Upper lobe of left lung (tissue), 6 donors: ENCODE measurements around the gene C9orf50. TPM values are rescaled to one million over a fixed set of nuclear protein-coding genes. Genes with fewer than 3 reads are reported as not detected.
"Not testable (repeated sequence)": the region's sequence is repeated elsewhere in the genome, so short reads cannot be mapped to it uniquely, and the experiment has no call there.

ENCODE experiments used
- ATAC-seq, 2 donors: fragments of 200-7000 bp; cut with Tn5 transposase; one replicate each; pipeline ENCODE4 v1.9.1; 2022; ENCODE audit warnings: mild to moderate bottlenecking in 2 of 2, moderate library complexity in 2 of 2; ENCODE audit not compliant: low FRiP score in 2 of 2
- DNase-seq, 2 donors: peaks; one replicate each; pipeline ENCODE4 v3.0.0-alpha.2; 2019 to 2020
- H3K27ac ChIP-seq, 4 donors: fragments of 200-600 bp; sonication (generic); one replicate each; pipeline ENCODE4 v1.5.1; 2016 to 2019
- H3K27me3 ChIP-seq, 4 donors: fragments of 200-600 bp; sonication (generic); one replicate each; pipeline ENCODE4 v1.5.1; 2017 to 2019
- H3K36me3 ChIP-seq, 4 donors: fragments of 200-600 bp; sonication (generic); one replicate each; pipeline ENCODE4 v1.5.1; 2016 to 2019
- H3K4me1 ChIP-seq, 4 donors: fragments of 200-600 bp; sonication (generic); one replicate each; pipeline ENCODE4 v1.5.1; 2018 to 2019
- H3K4me3 ChIP-seq, 4 donors: fragments of 200-600 bp; sonication (generic); one replicate each; pipeline ENCODE4 v1.5.1; 2017 to 2019; ENCODE audit warnings: mild to moderate bottlenecking in 2 of 4, moderate library complexity in 1 of 4
- H3K9me3 ChIP-seq, 4 donors: fragments of 200-600 bp; sonication (generic); one replicate each; pipeline ENCODE4 v1.5.1; 2018 to 2019
- CTCF ChIP-seq, 6 experiments: fragments of 450-650 bp in 4 of 6; fragments of 200-600 bp in 2 of 6; sonication (generic) in 2 of 6; IDR thresholded peaks; one replicate each; pipeline ENCODE4 v1.5.1; 2016 to 2019; ENCODE audit warnings: antibody characterized with exemption in 6 of 6
- EP300 ChIP-seq, 4 donors: sonication (generic); formaldehyde crosslinking; IDR thresholded peaks; one replicate each; pipeline ENCODE4 v1.5.1; 2017; ENCODE audit warnings: antibody characterized with exemption in 4 of 4, control low read depth in 2 of 4
- POLR2A ChIP-seq, 4 donors: fragments of 450-650 bp; IDR thresholded peaks; one replicate each; pipeline ENCODE4 v1.5.1; 2016 to 2017; ENCODE audit warnings: antibody characterized with exemption in 4 of 4, mild to moderate bottlenecking in 2 of 4
- POLR2AphosphoS5 ChIP-seq, 2 donors: sonication (generic); formaldehyde crosslinking; IDR thresholded peaks; one replicate each; pipeline ENCODE4 v1.5.1; 2017; ENCODE audit warnings: antibody characterized with exemption in 2 of 2
- WGBS, 2 donors: methylation state at CpG; one replicate each; pipeline ENCODE4 v1.1.5; 2017 to 2018; 5-methylcytosine and 5-hydroxymethylcytosine counted together
- total RNA-seq, 6 donors: library from RNA; depleted of rRNA in 4 of 6; stranded (reverse); fragments of >200 nt in 4 of 6; gene quantifications; one replicate each; pipeline versions ENCODE4 v1.1.0 to v1.2.1, GENCODE V29; 2016 to 2021
- donor health status: DM: no; HTN: no; CAD: no; lungs with moderate emphysema.
- donor health status: DM: no; HTN: yes; CAD: no; lungs with severe emphysema.

C9orf50 gene
- total RNA-seq, 6 donors from 2014 or later: not detected

GRCh38 chr9:129664746-129665388 is 44.0 kb upstream of the C9orf50 start:
- TF ChIP-seq POLR2AphosphoS5 (IDR thresholded peaks at IDR 0.05) (no peak), POLR2A (IDR thresholded peaks at IDR 0.05) (no peak), CTCF (IDR thresholded peaks at IDR 0.05) (no peak), EP300 (IDR thresholded peaks at IDR 0.05) (no peak)
- Histone ChIP-seq H3K4me3 (peak overlapping the region in 3 of 4 donors; percentile 37 to 48 (median 47)), H3K27me3 (peaks cover 0 to 25% (median 18%) of the 10 kb centered on the region in 4 donors), H3K4me1 (peaks cover 7 to 24% (median 14%) of the 10 kb centered on the region in 4 donors), H3K36me3 (no peaks in the 10 kb centered on the region), H3K9me3 (no peaks in the 10 kb centered on the region), H3K27ac (no peak overlapping the region)
- ATAC-seq (peak in 1 of 2 donors; percentile 71), DNase-seq (no peak)
- 12 to 13% methylated on average over 17 to 29 of the region's 36 CpGs for WGBS, 2 donors

- 76 to 81% methylated on average over 3 of the region's 3 CpGs for WGBS, 2 donors
- Histone ChIP-seq H3K27me3 (peaks cover 0 to 23% (median 17%) of the 10 kb centered on the region in 4 donors), H3K4me1 (peaks cover 7 to 24% (median 14%) of the 10 kb centered on the region in 4 donors)
- not testable (repeated sequence) for H3K9me3 ChIP-seq, DNase-seq, H3K36me3 ChIP-seq, H3K4me3 ChIP-seq, H3K27ac ChIP-seq, ATAC-seq
Measured at GRCh38 chr9:129662239-129662638, 41.3 kb upstream of the C9orf50 start.

GRCh38 chr9:129661029-129661428 is 40.1 kb upstream of the C9orf50 start:
- peaks cover 7 to 16% (median 9%) of the 10 kb centered on the region in 4 donors for H3K4me1 ChIP-seq
- H3K27me3 ChIP-seq: peaks cover 0 to 14% (median 7%) of the 10 kb centered on the region in 4 donors
- no peaks in the 10 kb centered on the region for H3K9me3 ChIP-seq
- H3K27ac ChIP-seq: no peak overlapping the region
- no peak overlapping the region for H3K4me3 ChIP-seq
- 71 to 84% methylated on average over 2 of the region's 2 CpGs for WGBS, 2 donors
- H3K36me3 ChIP-seq: no peaks in the 10 kb centered on the region
- no peak for TF ChIP-seq CTCF (IDR thresholded peaks at IDR 0.05)
- TF ChIP-seq EP300 (IDR thresholded peaks at IDR 0.05): no peak
- no peak for DNase-seq
- no peak for ATAC-seq

- ATAC-seq: no peak
- Histone ChIP-seq H3K9me3 (no peaks in the 10 kb centered on the region), H3K4me3 (no peak overlapping the region), H3K27ac (no peak overlapping the region), H3K27me3 (no peaks in the 10 kb centered on the region), H3K4me1 (peaks cover 0 to 4% (median 0%) of the 10 kb centered on the region in 4 donors), H3K36me3 (no peaks in the 10 kb centered on the region)
- TF ChIP-seq EP300 (IDR thresholded peaks at IDR 0.05): no peak
- TF ChIP-seq CTCF (IDR thresholded peaks at IDR 0.05): no peak
- TF ChIP-seq POLR2A (IDR thresholded peaks at IDR 0.05): no peak
- TF ChIP-seq POLR2AphosphoS5 (IDR thresholded peaks at IDR 0.05): no peak
- DNase-seq: no peak
- 75 to 78% methylated on average over 12 of the region's 12 CpGs for WGBS, 2 donors
Measured at GRCh38 chr9:129656795-129657390, 36.0 kb upstream of the C9orf50 start.

- no peaks in the 10 kb centered on the region for H3K36me3 ChIP-seq
- peaks cover 0 to 4% (median 0%) of the 10 kb centered on the region in 4 donors for H3K4me1 ChIP-seq
- no peak for DNase-seq
- no peaks in the 10 kb centered on the region for H3K9me3 ChIP-seq
- ATAC-seq: no peak
- no peak overlapping the region for H3K4me3 ChIP-seq
- 65 to 89% methylated on average over 5 to 7 of the region's 7 CpGs for WGBS, 2 donors
- H3K27ac ChIP-seq: no peak overlapping the region
- H3K27me3 ChIP-seq: no peaks in the 10 kb centered on the region
- TF ChIP-seq POLR2AphosphoS5 (IDR thresholded peaks at IDR 0.05) (no peak), CTCF (IDR thresholded peaks at IDR 0.05) (no peak)
Measured at GRCh38 chr9:129655696-129656095, 34.8 kb upstream of the C9orf50 start.
